K562 (cell line): ENCODE measurements around the gene PVALEF. TPM values are rescaled to one million over a fixed set of nuclear protein-coding genes. Genes with fewer than 3 reads are reported as not detected.

Experiments
- ATAC-seq: fragments of 200-7000 bp; cut with Tn5 transposase; 3 replicates; pipeline ENCODE4 v1.9.1; 2020; ENCODE audit warnings: moderate library complexity
- BruUV-seq: library from RNA; stranded (reverse); fragments of 400-500 nt; replicated peaks from 2 replicates; lab custom pipeline; 2021; lab: Mats Ljungman, UMichigan
- CTCF ChIA-PET: fragments of 300-600 bp; formaldehyde crosslinking; extraction: SDS; loops from one replicate; lab custom pipeline; 2021; ENCODE audit warnings: low intra/inter-chr PET ratio; lab: Yijun Ruan, JAX
- POLR2A ChIA-PET: fragments of 300-600, 350-650 bp; sonication (Branson Sonifier 250); formaldehyde crosslinking; extraction: SDS; loops from one replicate; lab custom pipeline; 2021; ENCODE audit warnings: antibody characterized with exemption, inconsistent platforms; lab: Yijun Ruan, JAX
- DNase-seq, 4 experiments: peaks; one replicate each; pipeline versions ENCODE4 v3.0.0 to v3.0.0-alpha.2; 2011 to 2018; ENCODE audit warnings: low spot score in 3 of 4, mixed read lengths in 3 of 4; ENCODE audit errors: extremely low read depth in 1 of 4
- FAIRE-seq: peaks from 2 replicates; lab custom pipeline; 2011; peaks lifted over from hg19 to GRCh38; lab: Jason Lieb, UNC
- H2AFZ ChIP-seq: 2 replicates; pipeline ENCODE4 v1.6.0; 2011; ENCODE audit warnings: low read depth, low read length, control low read depth, inconsistent platforms
- H3K27ac ChIP-seq: fragments of 200-600 bp; 3 replicates; pipeline ENCODE4 v1.8.0; 2011; ENCODE audit warnings: low read depth, mild to moderate bottlenecking, control low read depth, inconsistent platforms, low read length, moderate library complexity, mixed read lengths; ENCODE audit errors: extremely low read depth
- H3K27me3 ChIP-seq, 2 experiments: fragments of 300-600 bp in 1 of 2; 2 replicates in 1 of 2; 3 replicates in 1 of 2; pipeline versions ENCODE4 v1.6.0 to v1.8.0; 2011; ENCODE audit warnings: inconsistent platforms in 2 of 2, low read length in 2 of 2, mild to moderate bottlenecking in 1 of 2, mixed read lengths in 1 of 2, moderate library complexity in 1 of 2; ENCODE audit not compliant: control insufficient read depth in 2 of 2, insufficient read depth in 2 of 2
- H3K36me3 ChIP-seq: fragments of 300-600 bp; 3 replicates; pipeline ENCODE4 v1.8.0; 2011; ENCODE audit warnings: mild to moderate bottlenecking, low read length, inconsistent platforms; ENCODE audit not compliant: control insufficient read depth, insufficient read depth
- H3K4me1 ChIP-seq, 2 experiments: fragments of 200-600 bp in 1 of 2; replicated peaks in 1 of 2; 2 replicates in 1 of 2; 3 replicates in 1 of 2; pipeline versions ENCODE4 v1.5.1 to v1.8.0; 2011; ENCODE audit warnings: inconsistent platforms in 2 of 2, low read length in 2 of 2, mild to moderate bottlenecking in 1 of 2, mixed read lengths in 1 of 2, moderate library complexity in 1 of 2; ENCODE audit not compliant: control insufficient read depth in 2 of 2, insufficient read depth in 2 of 2
- H3K4me2 ChIP-seq: 2 replicates; pipeline ENCODE4 v1.6.1; 2011; ENCODE audit warnings: low read length, control low read depth, inconsistent platforms, mixed read lengths; ENCODE audit not compliant: insufficient read depth
- H3K4me3 ChIP-seq: fragments of 200-600 bp; sonication (generic), shearing (Covaris generic); 2 replicates; pipeline ENCODE4 v1.5.1; 2016; ENCODE audit warnings: control low read depth, inconsistent platforms
- H3K79me2 ChIP-seq: fragments of 200-600 bp; 3 replicates; pipeline ENCODE4 v1.8.0; 2011; ENCODE audit warnings: low read length, inconsistent platforms; ENCODE audit not compliant: control insufficient read depth, insufficient read depth
- H3K9ac ChIP-seq, 2 experiments: 2 replicates each; pipeline versions ENCODE4 v1.6.0 to v1.6.1; 2011; ENCODE audit warnings: low read depth in 2 of 2, low read length in 2 of 2, control low read depth in 1 of 2, inconsistent platforms in 1 of 2, mild to moderate bottlenecking in 1 of 2, mixed read lengths in 1 of 2; ENCODE audit not compliant: insufficient read depth in 1 of 2
- H3K9me1 ChIP-seq: one replicate; pipeline ENCODE4 v1.6.0; 2011; ENCODE audit warnings: inconsistent platforms, mild to moderate bottlenecking, low read length, moderate library complexity; ENCODE audit not compliant: control insufficient read depth, insufficient read depth
- H3K9me3 ChIP-seq: replicated peaks from 2 replicates; pipeline ENCODE4 v1.5.1; 2011; ENCODE audit warnings: low read depth, low read length, inconsistent platforms; ENCODE audit not compliant: control insufficient read depth, insufficient read depth
- H4K20me1 ChIP-seq: replicated peaks from 2 replicates; pipeline ENCODE4 v1.6.1; 2011; ENCODE audit warnings: low read length, inconsistent platforms, mixed read lengths; ENCODE audit not compliant: control insufficient read depth, insufficient read depth
- CXXC5 ChIP-seq: fragments of 250-450 bp; sonication (Bioruptor Pico); IDR thresholded peaks from 2 replicates; pipeline ENCODE4 v1.8.0; 2022; ENCODE audit warnings: inconsistent platforms, mild to moderate bottlenecking, moderate library complexity
- GABPB1 ChIP-seq: sonication (generic); formaldehyde crosslinking; IDR thresholded peaks from 2 replicates; pipeline ENCODE4 v1.8.0; 2022; ENCODE audit warnings: mild to moderate bottlenecking, missing genetic modification reagents
- POLR3G ChIP-seq: IDR thresholded peaks from 2 replicates; pipeline ENCODE4 v1.6.1; 2011; ENCODE audit not compliant: insufficient read length, insufficient replicate concordance; ENCODE audit errors: extremely low read depth
- RREB1 ChIP-seq: fragments of 250-450 bp; sonication (Bioruptor Pico); IDR thresholded peaks from 2 replicates; pipeline ENCODE4 v1.4.0; 2020
- TEAD2 ChIP-seq: fragments of 450-650 bp; IDR thresholded peaks from 2 replicates; pipeline ENCODE4 v1.6.1; 2016; ENCODE audit warnings: missing genetic modification characterization, control low read depth, missing compliant biosample characterization
- WGBS: fragments of 100-300 bp; shearing (Covaris generic); methylation state at CpG from one replicate; pipeline ENCODE4 v1.1.6; 2016; ENCODE audit warnings: low coverage, mixed read lengths; ENCODE audit not compliant: insufficient coverage; ENCODE audit errors: missing lambda C conversion rate; 5-methylcytosine and 5-hydroxymethylcytosine counted together
- in situ Hi-C: fragments of 300-500 bp; cut with MboI; formaldehyde crosslinking; loops from 4 replicates; pipeline ENCODE4 v1.15.0; 2018; ENCODE audit warnings: inconsistent platforms, mixed read lengths
- intact Hi-C: fragments of 100-400 bp; cut with micrococcal nuclease; formaldehyde crosslinking; loops from 2 replicates; pipeline ENCODE4 v1.14.2; 2022
- polyA plus RNA-seq, 8 experiments: library from polyadenylated mRNA; depleted of rRNA in 4 of 8; stranded (reverse) in 5 of 8; unstranded in 3 of 8; fragments of >200 nt; fragmentation: Nextera tagmentation in 2 of 8; fragmentation: Illumina TruSeq in 1 of 8; extraction: Ambion mirVana in 2 of 8; extraction: Trizol in 1 of 8; gene quantifications; 2 replicates each; pipeline versions ENCODE4 v1.2.1 to v1.2.3, GENCODE V29; 2011 to 2014; ENCODE audit warnings: inconsistent platforms in 1 of 8, missing spikeins in 1 of 8
- total RNA-seq, 7 experiments: library from RNA; depleted of rRNA in 6 of 7; stranded (reverse); fragments of >200 nt in 6 of 7; fragmentation: Illumina TruSeq in 2 of 7; extraction: Trizol in 2 of 7; gene quantifications; 2 replicates each; pipeline versions ENCODE4 v1.2.1 to v1.2.3, GENCODE V29; 2011 to 2021; ENCODE audit warnings: low replicate concordance in 1 of 7
- TF ChIP-seq, protein P1 (sequence below): fragments of 450-650 bp; formaldehyde crosslinking; IDR thresholded peaks from 2 replicates; pipeline ENCODE4 v1.4.0; 2022; ENCODE audit warnings: missing genetic modification characterization
- TF ChIP-seq, protein P2 (sequence below): sonication (generic); formaldehyde crosslinking; IDR thresholded peaks from 2 replicates; pipeline ENCODE4 v1.8.0; 2022; ENCODE audit warnings: mild to moderate bottlenecking, missing genetic modification reagents, borderline replicate concordance
- TF ChIP-seq, protein P3 (sequence below), 2 experiments: fragments of 450-650 bp; IDR thresholded peaks; 2 replicates each; pipeline ENCODE4 v1.6.1; 2016

Gene PVALEF
- total and polyA plus RNA-seq, 9 of the 15 experiments (the other 6 are each of a cell fraction or from before 2014, with no cell fraction given), result not detected

- Histone ChIP-seq H3K36me3 (peaks cover 3% of the 10 kb centered on the region; the same call in 1 of the 3 replicates), H3K4me3 (peak overlapping the region; percentile 52), H3K4me1 (peaks cover 0 to 94% of the 10 kb centered on the region in 2 experiments; a peak in 4 of 5 replicates), H3K9ac (peak overlapping the region; percentile 62 to 91; a peak in 3 of 4 replicates), H3K4me2 (peak overlapping the region; percentile 87), H3K79me2 (no peaks in the 10 kb centered on the region), H3K27me3 (peaks cover 0 to 13% of the 10 kb centered on the region in 2 experiments; a peak in 2 of 5 replicates), H2AFZ (peak overlapping the region; percentile 97), H3K27ac (peak overlapping the region; percentile 70; the same call in 2 of the 3 replicates), H4K20me1 (0 out of 2 replicates have a peak, but pooled peaks cover 10% of the 10 kb centered on the region), H3K9me3 (no peaks in the 10 kb centered on the region), H3K9me1 (no peaks in the 10 kb centered on the region)
- in situ Hi-C loops (no loop called here), intact Hi-C loops (no loop called here)
- ChIA-PET POLR2A (interaction anchor here (1.1 kb wide), 1 partner anchor 25 kb away, joined by 3 read pairs; no protein-coding TSS in a partner anchor), CTCF (interaction anchor here (0.6 kb wide), 1 partner anchor 67 kb away, joined by 4 read pairs; no protein-coding TSS in a partner anchor)
- 7% methylated on average over 48 of the region's 89 CpGs for WGBS
- peak; percentile 99 for DNase-seq
- FAIRE-seq, result peak; percentile 100
- no TSS peak for BruUV-seq
- ATAC-seq, result peak; percentile 92
- TF ChIP-seq GABPB1 (CRISPR knock-in tag) (peak; percentile 88; the same call in 1 of the 2 replicates), TEAD2 (tag) (no peak), RREB1 (CRISPR knock-in tag) (no peak), CXXC5 (no peak; the same call in 1 of the 2 replicates), POLR3G (no peak)
- TF ChIP-seq, protein P1, sequence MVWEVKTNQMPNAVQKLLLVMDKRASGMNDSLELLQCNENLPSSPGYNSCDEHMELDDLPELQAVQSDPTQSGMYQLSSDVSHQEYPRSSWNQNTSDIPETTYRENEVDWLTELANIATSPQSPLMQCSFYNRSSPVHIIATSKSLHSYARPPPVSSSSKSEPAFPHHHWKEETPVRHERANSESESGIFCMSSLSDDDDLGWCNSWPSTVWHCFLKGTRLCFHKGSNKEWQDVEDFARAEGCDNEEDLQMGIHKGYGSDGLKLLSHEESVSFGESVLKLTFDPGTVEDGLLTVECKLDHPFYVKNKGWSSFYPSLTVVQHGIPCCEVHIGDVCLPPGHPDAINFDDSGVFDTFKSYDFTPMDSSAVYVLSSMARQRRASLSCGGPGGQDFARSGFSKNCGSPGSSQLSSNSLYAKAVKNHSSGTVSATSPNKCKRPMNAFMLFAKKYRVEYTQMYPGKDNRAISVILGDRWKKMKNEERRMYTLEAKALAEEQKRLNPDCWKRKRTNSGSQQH (CRISPR knock-in tag), result no peak
- TF ChIP-seq, protein P2, sequence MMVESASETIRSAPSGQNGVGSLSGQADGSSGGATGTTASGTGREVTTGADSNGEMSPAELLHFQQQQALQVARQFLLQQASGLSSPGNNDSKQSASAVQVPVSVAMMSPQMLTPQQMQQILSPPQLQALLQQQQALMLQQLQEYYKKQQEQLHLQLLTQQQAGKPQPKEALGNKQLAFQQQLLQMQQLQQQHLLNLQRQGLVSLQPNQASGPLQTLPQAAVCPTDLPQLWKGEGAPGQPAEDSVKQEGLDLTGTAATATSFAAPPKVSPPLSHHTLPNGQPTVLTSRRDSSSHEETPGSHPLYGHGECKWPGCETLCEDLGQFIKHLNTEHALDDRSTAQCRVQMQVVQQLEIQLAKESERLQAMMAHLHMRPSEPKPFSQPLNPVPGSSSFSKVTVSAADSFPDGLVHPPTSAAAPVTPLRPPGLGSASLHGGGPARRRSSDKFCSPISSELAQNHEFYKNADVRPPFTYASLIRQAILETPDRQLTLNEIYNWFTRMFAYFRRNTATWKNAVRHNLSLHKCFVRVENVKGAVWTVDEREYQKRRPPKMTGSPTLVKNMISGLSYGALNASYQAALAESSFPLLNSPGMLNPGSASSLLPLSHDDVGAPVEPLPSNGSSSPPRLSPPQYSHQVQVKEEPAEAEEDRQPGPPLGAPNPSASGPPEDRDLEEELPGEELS (CRISPR knock-in tag), result no peak
- TF ChIP-seq, protein P3, sequence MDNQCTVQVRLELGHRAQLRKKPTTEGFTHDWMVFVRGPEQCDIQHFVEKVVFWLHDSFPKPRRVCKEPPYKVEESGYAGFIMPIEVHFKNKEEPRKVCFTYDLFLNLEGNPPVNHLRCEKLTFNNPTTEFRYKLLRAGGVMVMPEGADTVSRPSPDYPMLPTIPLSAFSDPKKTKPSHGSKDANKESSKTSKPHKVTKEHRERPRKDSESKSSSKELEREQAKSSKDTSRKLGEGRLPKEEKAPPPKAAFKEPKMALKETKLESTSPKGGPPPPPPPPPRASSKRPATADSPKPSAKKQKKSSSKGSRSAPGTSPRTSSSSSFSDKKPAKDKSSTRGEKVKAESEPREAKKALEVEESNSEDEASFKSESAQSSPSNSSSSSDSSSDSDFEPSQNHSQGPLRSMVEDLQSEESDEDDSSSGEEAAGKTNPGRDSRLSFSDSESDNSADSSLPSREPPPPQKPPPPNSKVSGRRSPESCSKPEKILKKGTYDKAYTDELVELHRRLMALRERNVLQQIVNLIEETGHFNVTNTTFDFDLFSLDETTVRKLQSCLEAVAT (IDR thresholded peaks at IDR 0.05), result no peak
Measured at GRCh38 chr17:81119223-81120148, 45.8 kb upstream of the PVALEF start.
